CD4-positive, alpha-beta T cell (primary cell): ENCODE data around the gene TRPV2. TPM values are rescaled to one million over a fixed set of nuclear protein-coding genes. Genes with fewer than 3 reads are reported as not detected.

Experiments used
- ATAC-seq: fragments of 200-7000 bp; cut with Tn5 transposase; one replicate; pipeline ENCODE4 v1.10.0; 2022; ENCODE audit warnings: mild to moderate bottlenecking; ENCODE audit not compliant: poor library complexity
- CTCF ChIA-PET: fragments of 350-600 bp; sonication (Branson Sonifier 250); formaldehyde crosslinking; loops from one replicate; lab custom pipeline; 2021; ENCODE audit warnings: antibody characterized with exemption, inconsistent platforms; lab: Charles Lee
- POLR2A ChIA-PET: fragments of 350-600 bp; sonication (Branson Sonifier 250); formaldehyde crosslinking; loops from one replicate; lab custom pipeline; 2021; ENCODE audit warnings: antibody characterized with exemption, inconsistent platforms; lab: Charles Lee
- DNase-seq, 14 experiments: peaks; one replicate each; pipeline ENCODE4 v3.0.0-alpha.2; 2013 to 2020; ENCODE audit warnings: mixed read lengths in 2 of 14
- H3K27ac ChIP-seq, 2 donors: one replicate each; pipeline versions ENCODE4 v1.5.1 to v1.7.0; 2013; ENCODE audit warnings: low read length in 2 of 2, low read depth in 1 of 2, mild to moderate bottlenecking in 1 of 2
- H3K27me3 ChIP-seq, 2 experiments: 1 replicate in 1 of 2; 2 replicates in 1 of 2; pipeline versions ENCODE4 v1.6.1 to v1.7.0; 2013; ENCODE audit warnings: low read length in 2 of 2, control low read depth in 1 of 2, mild to moderate bottlenecking in 1 of 2, moderate library complexity in 1 of 2; ENCODE audit not compliant: insufficient read depth in 2 of 2, control insufficient read depth in 1 of 2
- H3K36me3 ChIP-seq: one replicate; pipeline ENCODE4 v1.6.1; 2013; ENCODE audit warnings: low read length, control low read depth; ENCODE audit not compliant: insufficient read depth
- H3K4me1 ChIP-seq: one replicate; pipeline ENCODE4 v1.6.1; 2013; ENCODE audit warnings: low read length, control low read depth; ENCODE audit not compliant: insufficient read depth
- H3K4me3 ChIP-seq: one replicate; pipeline ENCODE4 v1.5.1; 2013; ENCODE audit warnings: mild to moderate bottlenecking, low read length, moderate library complexity
- H3K9me3 ChIP-seq, 2 experiments: 1 replicate in 1 of 2; 2 replicates in 1 of 2; pipeline versions ENCODE4 v1.6.1 to v1.7.0; 2013; ENCODE audit warnings: low read length in 2 of 2, mild to moderate bottlenecking in 2 of 2, control low read depth in 1 of 2, moderate library complexity in 1 of 2; ENCODE audit not compliant: control insufficient read depth in 1 of 2, insufficient read depth in 1 of 2
- H3K27ac Mint-ChIP-seq: one replicate; pipeline ENCODE4 v1.8.0; 2020; ENCODE audit warnings: mixed read lengths
- H3K27me3 Mint-ChIP-seq: one replicate; pipeline ENCODE4 v1.8.0; 2021; ENCODE audit warnings: mixed read lengths
- H3K36me3 Mint-ChIP-seq: one replicate; pipeline ENCODE4 v1.8.0; 2021; ENCODE audit warnings: low read depth, mixed read lengths
- H3K4me1 Mint-ChIP-seq: one replicate; pipeline ENCODE4 v1.8.0; 2021; ENCODE audit warnings: low read depth, mixed read lengths
- H3K4me3 Mint-ChIP-seq: one replicate; pipeline ENCODE4 v1.8.0; 2020; ENCODE audit warnings: mild to moderate bottlenecking, mixed read lengths
- H3K9me3 Mint-ChIP-seq: one replicate; pipeline ENCODE4 v1.8.0; 2020; ENCODE audit warnings: mixed read lengths
- intact Hi-C, 2 experiments: fragments of 100-400 bp; cut with DNase I in 1 of 2; cut with micrococcal nuclease in 1 of 2; formaldehyde crosslinking; loops; one replicate each; pipeline versions ENCODE4 v1.15.1 to v1.9.0; 2023 to 2025; cut with DNase I, micrococcal nuclease
- total RNA-seq, 174 experiments: library from RNA in 2 of 174; stranded (reverse) in 2 of 174; gene quantifications; one replicate each; pipeline ENCODE4 v1.2.3 and lab custom pipeline; 2021 to 2026
- TF ChIP-seq, protein P1 (sequence below): fragments of 200-600 bp; IDR thresholded peaks from one replicate; pipeline ENCODE4 v1.8.0; 2022; ENCODE audit warnings: antibody characterized with exemption, mild to moderate bottlenecking

TRPV2 gene
- total RNA-seq, 2 experiments from 2014 or later = 42.8 to 45.2 TPM

- no peak for ATAC-seq
Measured at GRCh38 chr17:16477255-16477654, 61.9 kb downstream of the TRPV2 start.

DNA sequence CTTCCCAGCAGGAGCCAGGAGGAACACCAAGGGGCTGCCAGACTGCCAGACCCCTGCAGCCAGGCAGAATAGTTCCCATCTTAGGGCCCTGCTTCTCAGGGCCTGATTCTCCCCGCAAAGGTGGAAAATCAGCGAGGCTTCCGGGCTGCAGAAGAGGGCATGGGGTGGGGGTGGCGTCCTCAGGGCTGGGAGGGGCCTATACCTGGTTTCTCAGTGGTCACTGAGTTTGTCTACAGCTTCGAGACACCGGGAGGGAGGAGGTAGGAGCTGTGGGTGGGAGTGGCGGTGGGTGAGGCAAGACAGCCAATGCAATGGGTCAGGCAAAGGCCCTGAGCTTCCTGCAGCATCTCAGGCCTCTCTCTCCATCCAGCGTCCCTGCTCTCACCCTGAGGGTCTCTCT is 62.3 kb downstream of the TRPV2 start:
- no peaks in the 10 kb centered on the region for H3K9me3 ChIP-seq
- H3K4me1 ChIP-seq = peaks cover 2% of the 10 kb centered on the region
- no peaks in the 10 kb centered on the region for H3K36me3 ChIP-seq
- no peaks in the 10 kb centered on the region for H3K36me3 Mint-ChIP-seq
- H3K27ac Mint-ChIP-seq = no peak overlapping the region
- H3K27ac ChIP-seq = no peak overlapping the region
- no peak overlapping the region for H3K4me3 Mint-ChIP-seq
- intact Hi-C loops = no loop called here
- POLR2A ChIA-PET = no interaction called here
- TF ChIP-seq, protein P1, sequence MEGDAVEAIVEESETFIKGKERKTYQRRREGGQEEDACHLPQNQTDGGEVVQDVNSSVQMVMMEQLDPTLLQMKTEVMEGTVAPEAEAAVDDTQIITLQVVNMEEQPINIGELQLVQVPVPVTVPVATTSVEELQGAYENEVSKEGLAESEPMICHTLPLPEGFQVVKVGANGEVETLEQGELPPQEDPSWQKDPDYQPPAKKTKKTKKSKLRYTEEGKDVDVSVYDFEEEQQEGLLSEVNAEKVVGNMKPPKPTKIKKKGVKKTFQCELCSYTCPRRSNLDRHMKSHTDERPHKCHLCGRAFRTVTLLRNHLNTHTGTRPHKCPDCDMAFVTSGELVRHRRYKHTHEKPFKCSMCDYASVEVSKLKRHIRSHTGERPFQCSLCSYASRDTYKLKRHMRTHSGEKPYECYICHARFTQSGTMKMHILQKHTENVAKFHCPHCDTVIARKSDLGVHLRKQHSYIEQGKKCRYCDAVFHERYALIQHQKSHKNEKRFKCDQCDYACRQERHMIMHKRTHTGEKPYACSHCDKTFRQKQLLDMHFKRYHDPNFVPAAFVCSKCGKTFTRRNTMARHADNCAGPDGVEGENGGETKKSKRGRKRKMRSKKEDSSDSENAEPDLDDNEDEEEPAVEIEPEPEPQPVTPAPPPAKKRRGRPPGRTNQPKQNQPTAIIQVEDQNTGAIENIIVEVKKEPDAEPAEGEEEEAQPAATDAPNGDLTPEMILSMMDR = no peak
- H3K9me3 Mint-ChIP-seq = no peaks in the 10 kb centered on the region
- H3K27me3 Mint-ChIP-seq = no peaks in the 10 kb centered on the region
- no peaks in the 10 kb centered on the region for H3K4me1 Mint-ChIP-seq
- CTCF ChIA-PET = no interaction called here
- no peaks in the 10 kb centered on the region for H3K27me3 ChIP-seq
- no peak for ATAC-seq
- DNase-seq = no peak
- H3K4me3 ChIP-seq = no peak overlapping the region

More at GRCh38 chr17:16477255-16477654, 61.9 kb downstream of the TRPV2 start:
- TF ChIP-seq, protein P1 = no peak
- ChIA-PET CTCF (no interaction called here), POLR2A (no interaction called here)
- Mint-ChIP-seq H3K36me3 (no peaks in the 10 kb centered on the region), H3K4me1 (no peaks in the 10 kb centered on the region), H3K4me3 (no peak overlapping the region), H3K27me3 (no peaks in the 10 kb centered on the region), H3K9me3 (no peaks in the 10 kb centered on the region), H3K27ac (no peak overlapping the region)
- Histone ChIP-seq H3K4me3 (no peak overlapping the region), H3K27me3 (no peaks in the 10 kb centered on the region), H3K9me3 (no peaks in the 10 kb centered on the region), H3K36me3 (no peaks in the 10 kb centered on the region), H3K27ac (no peak overlapping the region), H3K4me1 (peaks cover 2% of the 10 kb centered on the region)
- intact Hi-C loops = no loop called here
- DNase-seq = no peak

DNA sequence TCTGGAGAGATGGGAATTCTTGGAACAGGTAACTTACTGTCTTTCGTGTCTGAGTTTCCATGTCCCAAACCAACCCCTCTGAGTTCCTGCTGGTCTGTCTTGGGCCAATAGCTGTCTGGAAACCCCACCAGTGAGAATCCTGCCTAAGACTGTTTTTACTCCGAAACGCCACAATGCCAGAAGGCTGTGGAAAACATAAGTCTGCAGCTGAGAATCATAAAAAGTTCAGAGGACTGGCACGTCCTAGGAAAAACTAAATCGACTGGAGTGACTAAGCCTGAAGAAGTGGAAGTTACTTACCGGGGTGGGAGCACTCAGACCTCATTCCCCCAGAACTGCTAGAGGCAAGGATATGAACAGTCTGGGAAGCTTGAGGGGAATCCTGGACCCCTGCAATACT is 63.3 kb downstream of the TRPV2 start:
- peaks cover 2% of the 10 kb centered on the region for H3K4me1 ChIP-seq
- POLR2A ChIA-PET = no interaction called here
- H3K4me3 Mint-ChIP-seq = no peak overlapping the region

More for the DNA sequence above, 63.3 kb downstream of the TRPV2 start:
- no peaks in the 10 kb centered on the region for H3K9me3 Mint-ChIP-seq
- no peak for DNase-seq
- no peaks in the 10 kb centered on the region for H3K36me3 Mint-ChIP-seq
- CTCF ChIA-PET = no interaction called here
- no peak overlapping the region for H3K4me3 ChIP-seq
- ATAC-seq = no peak
- intact Hi-C loops = no loop called here
- H3K27me3 Mint-ChIP-seq = no peaks in the 10 kb centered on the region
- H3K9me3 ChIP-seq = no peaks in the 10 kb centered on the region
- no peak overlapping the region for H3K27ac ChIP-seq
- H3K27ac Mint-ChIP-seq = no peak overlapping the region
- no peaks in the 10 kb centered on the region for H3K4me1 Mint-ChIP-seq
- no peaks in the 10 kb centered on the region for H3K27me3 ChIP-seq
- TF ChIP-seq, protein P1 = no peak
- H3K36me3 ChIP-seq = no peaks in the 10 kb centered on the region
